NCI-H2196 treated with DMSO at 0.1 percent for 48 hours (cell line): Measurements from ENCODE around the gene SOX5.
A peak's percentile ranks its signal among the peaks of the same experiment; 100 is the strongest.
"Not testable (repeated sequence)": the region's sequence is repeated elsewhere in the genome, so short reads cannot be mapped to it uniquely, and the experiment has no call there.

ENCODE experiments used
- DNase-seq: peaks from one replicate; lab custom pipeline; 2025; ENCODE audit not compliant: unreplicated experiment; lab: John Stamatoyannopoulos, UW

The SOX5 gene

DNA sequence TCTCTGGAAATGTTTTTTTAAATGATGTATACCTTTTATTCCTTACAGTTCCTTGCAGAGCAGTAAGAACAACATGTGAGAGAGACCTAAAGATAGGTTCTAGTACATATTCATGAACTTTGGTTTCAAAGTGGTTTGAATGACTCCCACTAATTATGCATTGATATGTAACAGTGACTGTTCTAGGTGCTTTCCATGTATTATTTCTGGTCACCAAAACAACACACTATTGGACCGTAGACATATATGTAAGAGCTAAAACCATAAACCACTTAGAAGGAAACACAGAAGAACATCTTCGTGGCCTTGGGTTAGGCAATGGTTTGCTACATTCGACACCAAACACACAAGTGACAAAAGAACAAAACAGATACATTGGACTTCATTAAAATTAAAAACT, 37.9 kb downstream of the SOX5 start:
- no peak for DNase-seq

DNA sequence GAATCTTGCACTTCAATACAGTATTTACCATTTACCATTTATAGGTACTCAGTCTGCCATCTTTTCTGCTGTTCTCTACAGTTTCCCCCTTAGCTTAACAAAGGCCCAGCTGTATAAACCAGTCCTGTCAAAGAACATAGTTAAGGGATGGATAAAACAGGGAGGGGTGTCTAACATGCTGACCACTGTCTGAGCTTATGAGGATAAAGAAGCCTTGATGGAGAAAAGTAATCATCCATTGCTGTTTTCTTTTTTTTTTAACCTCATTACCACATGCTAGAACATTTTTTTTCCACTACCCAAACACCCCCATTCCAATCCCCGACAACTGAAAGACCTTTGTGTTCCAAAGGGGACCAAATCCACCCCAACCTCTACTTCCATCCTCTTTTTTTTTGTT, 39.9 kb downstream of the SOX5 start:
- no peak for DNase-seq

DNA sequence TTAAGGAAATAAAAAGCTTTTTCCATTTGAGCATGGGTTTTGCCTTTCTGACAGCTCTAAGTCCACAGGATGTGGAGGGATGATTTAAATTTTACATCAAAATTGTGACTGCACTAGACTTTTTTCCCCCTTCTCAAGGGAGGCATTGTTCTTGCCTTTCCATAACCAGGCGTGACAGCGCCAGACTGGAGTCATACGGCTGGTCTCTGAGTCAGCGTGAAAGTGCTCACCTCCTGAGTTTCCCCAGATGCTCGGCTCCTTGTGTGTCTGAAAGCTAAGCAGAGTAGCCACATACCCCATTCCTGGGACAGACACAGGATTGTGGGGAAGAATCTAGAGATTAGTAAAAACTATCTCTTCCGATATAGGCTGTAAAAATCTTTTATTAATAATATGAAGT, 43.1 kb downstream of the SOX5 start:
- no peak for DNase-seq

DNA sequence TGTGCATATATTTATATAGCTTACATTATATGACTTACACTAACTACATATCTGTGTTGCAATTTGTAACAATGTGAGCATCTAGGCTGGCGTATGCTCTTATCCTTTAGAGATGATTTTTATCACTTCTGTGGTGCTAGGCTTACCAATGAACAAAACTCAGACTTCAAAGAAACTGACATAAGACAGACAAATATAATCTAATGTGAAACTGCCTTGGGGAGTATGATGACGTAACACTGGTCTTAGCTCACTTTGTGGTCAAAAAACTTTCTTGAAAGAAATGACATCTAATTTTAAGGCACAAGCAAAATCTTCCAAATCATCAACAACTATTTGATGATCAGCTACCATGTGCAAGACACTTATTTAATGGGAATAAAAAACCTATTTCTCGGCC, 50.0 kb downstream of the SOX5 start:
- no peak for DNase-seq

DNA sequence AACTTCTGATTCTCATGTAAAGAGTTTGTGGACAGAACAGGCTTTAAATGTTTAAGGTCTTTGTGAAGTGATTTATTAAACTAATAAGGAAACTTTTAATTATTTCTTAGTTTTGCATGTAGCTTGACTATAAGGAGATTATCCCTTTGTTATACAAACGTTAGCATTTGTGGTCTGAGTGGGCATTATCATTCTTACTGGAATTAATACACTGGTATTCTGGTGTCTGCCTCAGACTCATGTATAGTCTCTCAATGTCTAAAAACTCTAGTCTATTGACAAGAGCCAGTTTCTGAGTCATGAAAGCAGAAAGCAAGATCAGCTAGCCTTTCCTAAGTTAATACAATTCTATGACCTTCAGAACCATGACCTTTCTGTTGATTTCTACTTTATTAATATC, 51.3 kb downstream of the SOX5 start:
- no peak for DNase-seq

DNA sequence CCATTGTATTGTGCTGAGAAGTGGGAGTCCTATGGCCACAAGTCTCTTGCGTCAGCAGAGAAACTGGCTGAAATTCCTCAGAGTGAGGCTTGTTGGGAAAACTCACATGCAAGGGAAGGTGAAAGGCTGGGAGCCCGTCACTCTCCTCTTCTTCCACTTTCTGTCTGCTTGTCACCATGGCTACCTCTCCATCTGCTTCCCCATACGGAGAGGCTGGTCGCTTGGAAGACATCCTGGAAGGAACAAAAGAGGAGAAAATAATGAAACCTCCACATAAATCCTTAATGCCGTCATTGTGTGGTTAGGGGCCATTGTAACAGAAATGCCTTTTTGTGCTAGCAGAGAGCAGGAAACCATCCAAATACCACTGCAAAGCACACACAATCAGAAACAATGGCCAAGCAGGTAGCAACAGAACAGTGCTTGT, 53.7 kb downstream of the SOX5 start:
- DNase-seq, result peak; percentile 94

DNA sequence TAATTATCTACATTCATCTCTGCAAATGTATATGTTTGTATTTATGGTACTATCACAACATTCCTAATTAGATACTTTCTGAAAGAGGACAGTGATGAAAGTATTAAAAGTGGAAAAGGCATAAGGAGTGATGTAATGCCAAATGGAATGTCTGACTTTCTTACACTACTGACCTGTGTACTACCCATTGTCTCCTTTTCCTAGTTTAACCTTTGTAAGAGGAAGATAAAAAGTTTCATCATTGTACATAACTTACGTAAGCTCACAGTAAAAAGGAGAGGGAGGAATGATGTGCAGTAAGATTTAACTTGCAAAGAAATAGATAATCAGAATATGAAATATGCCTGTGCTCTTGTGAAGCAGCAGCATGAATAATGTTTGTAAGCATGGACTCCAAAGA, 55.9 kb downstream of the SOX5 start:
- no peak for DNase-seq

DNA sequence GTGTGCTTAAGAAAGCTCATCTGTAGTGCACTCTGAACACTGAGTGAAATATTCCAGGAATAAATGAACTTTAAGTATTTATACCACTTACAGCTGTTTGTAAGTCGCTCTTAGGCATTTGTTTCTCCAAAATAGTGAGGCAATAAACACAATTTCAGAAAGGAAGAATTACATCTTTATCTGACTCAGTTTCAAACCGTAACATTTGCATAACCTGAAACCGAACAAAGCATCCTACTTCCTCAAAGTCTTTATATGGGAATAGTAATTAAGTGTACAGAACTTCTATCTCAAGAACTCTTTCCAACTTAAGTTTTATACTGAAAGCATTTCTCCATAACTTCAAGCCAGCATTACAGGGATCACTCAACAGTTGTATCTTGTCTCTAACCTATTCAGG, 58.4 kb downstream of the SOX5 start:
- no peak for DNase-seq

DNA sequence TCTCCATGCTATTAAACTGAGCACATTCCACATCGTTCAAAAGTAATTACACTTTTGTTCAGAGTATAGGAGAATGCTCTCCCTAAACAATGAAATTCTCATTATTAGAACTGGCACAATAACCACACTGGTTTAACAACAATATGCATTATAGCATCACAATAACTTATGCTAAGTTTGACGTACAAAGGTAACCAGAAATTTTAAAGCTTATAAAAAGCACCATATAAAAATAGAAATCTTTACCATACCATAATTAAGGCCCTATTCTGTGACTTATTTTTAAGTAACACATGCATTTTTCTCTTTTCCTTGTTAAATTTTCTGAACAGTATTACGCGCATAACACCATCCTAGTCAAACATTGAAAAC, 60.4 kb downstream of the SOX5 start:
- DNase-seq, result no peak

DNA sequence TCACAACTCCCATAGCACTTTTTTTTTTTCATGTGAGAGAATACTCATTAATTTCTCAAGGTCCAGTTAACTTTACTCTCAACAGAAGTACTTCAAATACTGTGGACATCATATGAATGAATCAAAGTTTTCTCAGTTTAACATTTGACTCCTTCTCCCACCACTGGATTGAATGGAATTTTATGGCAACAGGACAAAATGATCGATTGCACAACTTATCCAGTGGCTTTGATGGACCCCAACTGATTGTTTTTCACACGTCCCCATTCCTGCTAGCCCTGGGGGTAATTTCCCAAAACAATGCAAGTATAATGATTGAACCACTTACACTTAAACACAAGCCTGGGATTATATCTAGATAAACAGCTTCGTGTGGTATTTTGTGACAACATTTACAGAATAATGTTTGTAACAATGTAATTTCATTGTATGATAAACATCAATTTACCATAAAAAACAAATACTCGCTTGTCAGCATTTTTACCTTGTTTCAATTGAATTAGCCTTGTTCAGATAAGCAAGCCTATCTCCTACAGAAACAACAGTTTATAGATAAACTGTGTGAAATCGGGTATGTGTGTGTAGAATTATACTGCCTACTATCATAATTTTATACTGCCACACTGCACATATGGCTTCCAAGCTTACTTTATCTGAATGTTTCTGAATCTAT, 60.9 kb downstream of the SOX5 start:
- no peak for DNase-seq

DNA sequence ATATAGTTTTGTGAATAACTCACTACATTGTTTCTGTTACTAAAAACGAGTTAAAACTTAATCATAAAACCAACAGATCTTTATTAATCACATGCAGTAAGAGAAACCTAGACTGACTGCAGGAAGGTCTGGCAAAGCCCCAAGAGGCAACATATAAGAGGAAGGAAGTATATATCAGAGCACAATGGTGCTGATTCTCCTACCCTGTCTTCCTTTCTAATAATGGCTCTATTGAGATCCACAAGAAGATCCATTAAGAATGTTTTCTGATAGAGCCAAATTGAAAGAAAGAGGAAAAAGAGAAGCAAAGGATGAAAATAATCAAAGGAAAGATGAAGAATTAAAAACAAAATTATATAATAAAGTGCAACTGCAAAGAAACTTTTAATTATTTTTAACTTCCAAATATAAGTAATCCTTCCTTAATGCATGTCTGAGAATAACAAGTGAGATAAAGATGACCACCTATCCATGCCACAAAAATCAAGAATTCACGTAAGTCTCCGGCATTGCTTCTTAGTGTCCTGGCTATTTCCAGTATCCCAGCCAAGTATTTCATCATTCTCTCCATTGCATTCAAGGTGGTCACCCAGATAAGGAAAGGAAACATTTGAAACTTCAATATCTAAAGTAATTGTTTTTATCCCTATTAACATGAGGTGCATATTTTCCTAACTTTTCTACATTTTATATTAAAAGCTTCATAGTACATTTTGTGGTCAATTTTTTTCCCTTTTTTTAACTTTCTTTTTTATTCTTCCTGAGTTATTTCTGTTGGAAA, 62.2 kb downstream of the SOX5 start:
- no peak for DNase-seq

DNA sequence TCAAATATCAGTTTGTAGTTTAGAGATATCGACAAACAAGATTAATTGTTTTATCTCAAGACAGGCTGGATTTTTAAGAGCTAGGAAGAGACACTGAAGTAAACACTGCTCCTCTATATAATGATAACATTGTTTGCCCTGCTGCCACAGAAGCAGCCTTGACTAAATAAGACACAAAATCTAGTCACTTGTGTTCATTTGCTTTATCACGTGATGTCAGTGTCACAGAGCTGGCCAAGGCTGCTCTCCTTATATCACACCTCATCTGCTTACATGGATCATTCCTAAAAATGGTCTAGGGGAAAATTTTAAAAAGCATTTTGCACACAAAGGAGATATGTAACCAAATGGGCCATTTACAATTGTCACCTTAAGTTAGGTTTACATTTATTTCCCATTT, 64.1 kb downstream of the SOX5 start:
- no peak for DNase-seq

DNA sequence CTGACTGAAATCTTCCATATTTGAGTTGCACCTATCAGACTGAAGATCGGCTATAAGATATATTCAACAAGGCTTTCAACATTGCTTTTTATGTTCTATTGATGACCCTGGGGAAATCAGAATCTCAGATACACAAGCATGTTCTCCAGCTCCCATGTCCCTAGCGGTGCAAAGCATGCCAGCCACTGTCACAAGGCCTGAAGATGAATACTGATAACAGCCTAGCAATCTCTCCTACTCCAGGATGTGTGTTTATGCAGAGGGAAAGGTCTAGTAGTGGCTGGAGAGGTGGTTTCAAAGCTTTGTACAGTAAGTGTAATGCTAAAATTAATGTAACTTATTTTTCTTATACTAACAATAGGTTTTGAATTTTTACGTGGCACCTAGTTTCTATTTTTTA, 64.6 kb downstream of the SOX5 start:
- DNase-seq, result no peak

DNA sequence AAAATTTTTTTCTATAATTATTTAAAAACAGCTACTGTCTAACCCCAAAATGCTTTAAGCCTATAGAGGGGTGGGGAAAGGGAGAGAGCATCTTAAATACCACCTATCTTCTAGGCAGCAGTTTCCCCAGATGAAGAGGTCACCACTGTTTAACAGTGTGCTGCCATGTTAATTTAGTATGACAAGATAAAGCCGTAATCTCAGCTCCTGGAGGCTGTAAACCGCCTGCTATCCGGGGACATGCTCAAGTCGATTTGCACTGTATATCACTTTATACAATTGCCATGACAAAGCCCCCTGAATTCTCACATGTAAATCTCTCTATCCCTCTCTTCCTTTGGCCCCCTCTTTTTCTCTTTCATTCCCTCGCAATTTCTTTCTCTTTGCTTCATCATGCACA, 68.5 kb downstream of the SOX5 start:
- DNase-seq, result no peak

DNA sequence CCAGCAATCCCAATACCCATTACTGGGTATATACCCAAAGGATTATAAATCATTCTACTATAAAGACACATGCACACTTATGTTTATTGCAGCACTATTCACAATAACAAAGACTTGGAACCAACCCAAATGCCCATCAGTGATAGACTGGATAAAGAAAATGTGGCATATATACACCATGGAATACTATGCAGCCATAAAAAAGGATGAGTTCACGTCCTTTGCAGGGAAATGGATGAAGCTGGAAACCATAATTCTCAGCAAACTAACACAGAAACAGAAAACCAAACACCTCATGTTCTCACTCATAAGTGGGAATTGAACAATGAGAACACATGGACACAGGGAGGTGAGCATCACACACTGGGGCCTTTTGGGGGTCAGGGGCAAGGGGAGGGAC, 72.9 kb downstream of the SOX5 start:
- DNase-seq, result not testable (repeated sequence)

DNA sequence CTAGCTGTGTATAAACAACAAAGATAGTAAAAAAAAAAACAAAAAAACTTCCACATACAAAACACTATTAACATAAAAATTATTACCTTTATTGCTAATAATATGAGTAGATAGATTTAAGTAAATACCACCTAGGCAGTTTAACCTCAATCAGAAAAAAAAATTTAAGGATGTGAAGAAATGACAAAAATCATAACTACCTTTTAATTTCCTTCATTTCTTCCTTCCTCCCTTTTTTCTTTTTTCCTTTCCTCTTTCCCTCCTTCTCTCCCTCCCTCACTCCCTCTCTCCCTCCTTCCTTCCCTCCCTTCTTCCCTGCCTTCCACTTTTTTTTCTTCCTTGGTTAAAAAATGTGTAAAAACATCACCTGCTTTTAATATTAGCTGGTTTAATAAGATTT, 81.7 kb downstream of the SOX5 start:
- DNase-seq, result no peak

DNA sequence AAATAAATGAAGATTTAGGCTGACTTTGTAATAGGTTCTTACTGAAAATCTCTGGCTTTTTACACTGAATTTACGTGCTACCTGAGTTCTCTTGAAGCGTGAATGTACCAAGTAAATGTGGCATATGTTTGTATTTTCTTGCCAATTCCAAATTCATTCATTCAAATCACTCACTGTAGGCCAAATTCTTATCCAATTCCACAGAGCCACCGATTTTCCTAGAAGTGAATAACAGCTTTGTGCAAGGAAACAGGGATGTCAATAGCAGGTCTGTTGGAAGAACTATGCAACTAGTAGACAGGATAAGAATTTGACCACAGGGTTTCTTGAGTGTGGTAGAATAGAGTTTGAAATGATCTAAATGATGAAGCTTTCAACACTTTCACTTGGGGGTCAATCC, 86.8 kb downstream of the SOX5 start:
- no peak for DNase-seq

DNA sequence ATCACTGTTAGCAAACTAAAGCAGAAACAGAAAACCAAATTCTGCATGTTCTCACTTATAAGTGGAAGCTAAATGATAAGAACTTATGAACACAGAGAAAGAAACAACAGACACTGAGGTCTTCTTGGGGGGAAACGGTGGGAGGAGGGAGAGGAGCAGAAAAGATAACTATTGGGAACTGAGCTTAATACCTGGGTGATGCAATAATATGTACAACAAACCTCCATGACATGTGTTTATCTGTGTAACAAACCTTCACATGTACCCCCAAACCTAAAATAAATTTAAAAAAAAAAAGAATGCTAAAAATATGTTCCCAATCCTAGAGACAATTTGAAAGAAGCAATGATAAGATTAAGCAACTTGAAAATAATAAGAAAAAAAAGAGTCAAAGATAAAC, 89.5 kb downstream of the SOX5 start:
- no peak for DNase-seq

DNA sequence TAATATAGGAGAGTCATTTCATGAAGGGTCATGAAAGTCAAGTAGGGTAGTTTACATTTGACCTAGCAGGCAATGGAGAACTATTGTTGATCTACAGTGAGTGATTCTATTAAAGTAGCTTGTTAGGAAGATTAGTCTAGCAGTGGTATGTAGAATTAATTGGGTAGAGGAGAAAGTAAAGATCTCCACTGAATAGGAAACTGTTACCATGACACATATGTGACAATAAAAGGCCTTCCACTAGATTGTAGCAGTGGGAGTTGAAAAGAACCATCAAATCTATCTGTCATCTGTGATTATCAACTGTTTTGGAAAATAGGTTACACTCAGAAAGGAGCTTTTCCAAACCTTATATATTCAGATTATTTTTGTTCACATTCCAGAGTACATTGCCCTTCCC, 92.3 kb downstream of the SOX5 start:
- DNase-seq, result no peak

DNA sequence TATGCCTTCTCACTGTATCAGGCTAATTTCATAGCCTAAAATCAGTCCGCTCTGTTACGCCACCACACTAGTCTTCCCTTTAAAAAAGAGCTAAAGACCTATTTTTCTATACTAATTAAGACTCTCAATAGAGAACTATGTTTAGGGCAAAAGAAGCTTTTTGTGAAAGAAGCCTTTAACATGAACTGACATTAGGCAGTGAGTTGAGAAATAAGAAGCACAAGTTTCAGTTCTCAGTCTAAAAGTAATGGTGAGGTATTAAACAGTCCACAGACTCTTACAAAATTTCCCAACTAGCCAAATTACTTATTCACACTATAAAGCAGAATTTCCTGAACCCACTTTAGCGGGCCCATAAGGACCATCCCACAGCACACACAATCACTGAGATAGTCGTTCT, 93.7 kb downstream of the SOX5 start:
- DNase-seq, result no peak

DNA sequence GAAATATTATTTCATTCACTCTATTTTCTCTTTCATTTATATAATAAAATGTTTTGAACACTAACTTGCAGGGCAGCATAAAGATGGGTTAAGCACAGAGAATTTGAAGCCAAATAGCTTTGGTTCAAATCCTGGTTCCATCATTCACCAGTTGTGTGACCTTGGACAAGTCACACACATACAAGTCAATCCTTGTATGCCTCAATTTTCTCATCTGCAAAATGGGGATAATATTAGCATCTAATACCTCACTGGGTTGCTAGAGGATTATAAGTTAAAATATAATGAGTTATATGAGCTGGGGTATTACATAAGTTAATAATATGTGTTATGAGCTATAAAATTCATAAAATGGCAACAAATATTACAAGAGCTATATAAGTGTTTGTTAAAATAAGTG, 94.9 kb downstream of the SOX5 start:
- no peak for DNase-seq

DNA sequence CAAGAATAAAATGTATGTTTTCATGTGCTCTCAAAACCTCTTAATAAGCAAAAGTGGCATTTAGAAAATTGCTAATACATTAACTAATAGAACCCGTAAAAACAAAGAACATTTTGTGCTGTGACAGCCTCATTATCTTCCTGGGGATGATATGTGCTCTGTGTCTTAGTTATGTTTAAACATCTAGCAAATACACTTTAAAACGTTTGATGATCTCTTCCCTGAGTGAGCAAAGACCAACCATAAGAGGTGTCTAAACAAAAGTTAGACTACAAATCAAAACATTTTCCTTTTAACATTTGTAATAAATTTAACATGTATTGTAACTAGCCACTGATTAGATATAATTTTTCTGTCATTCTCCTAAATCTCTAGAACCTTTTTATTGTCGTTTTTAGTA, 95.8 kb downstream of the SOX5 start:
- no peak for DNase-seq

DNA sequence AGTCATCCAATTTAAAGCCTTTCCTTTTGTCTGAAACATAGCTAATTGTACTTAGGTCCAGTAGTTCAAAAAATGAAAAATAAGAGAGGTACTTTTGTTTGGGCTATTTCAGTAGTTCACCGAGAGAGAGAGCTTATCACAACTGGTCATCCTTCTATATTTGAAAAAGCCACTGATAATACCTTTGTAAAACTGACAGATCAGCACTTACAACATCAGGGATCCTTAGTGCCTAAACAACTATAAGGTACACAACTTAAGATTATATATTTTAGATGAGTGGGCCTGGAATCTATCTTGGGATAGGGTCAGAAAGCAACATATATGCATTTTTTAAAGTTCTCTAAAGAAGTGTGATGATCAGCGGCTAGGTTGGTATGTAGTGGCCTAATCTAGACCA, 97.9 kb downstream of the SOX5 start:
- DNase-seq, result no peak
